Thoracic aorta (tissue), 2 donors: Measurements from ENCODE around the gene GJB5. TPM values are rescaled to one million over a fixed set of nuclear protein-coding genes. Genes with fewer than 3 reads are reported as not detected.

ENCODE experiments used
- ATAC-seq: fragments of 150-250 bp; one replicate; pipeline ENCODE4 v1.8.0; 2017; ENCODE audit warnings: low read depth; ENCODE audit not compliant: insufficient number of reproducible peaks, low FRiP score
- DNase-seq: peaks from one replicate; pipeline ENCODE4 v3.0.0-alpha.2; 2020; ENCODE audit warnings: low spot score
- H3K27ac ChIP-seq, 2 donors: fragments of 200-600 bp; sonication (generic); 1 replicate in 1 of 2; 2 replicates in 1 of 2; pipeline ENCODE4 v1.5.1; 2016; ENCODE audit warnings: mild to moderate bottlenecking in 2 of 2, moderate library complexity in 2 of 2
- H3K27me3 ChIP-seq: fragments of 200-600 bp; sonication (generic); replicated peaks from 2 replicates; pipeline ENCODE4 v1.6.0; 2016; ENCODE audit warnings: mild to moderate bottlenecking; ENCODE audit not compliant: insufficient read depth
- H3K36me3 ChIP-seq: fragments of 200-600 bp; sonication (generic); one replicate; pipeline ENCODE4 v1.5.1; 2016
- H3K4me1 ChIP-seq, 2 donors: fragments of 200-600 bp; sonication (generic); 1 replicate in 1 of 2; 2 replicates in 1 of 2; pipeline versions ENCODE4 v1.5.1 to v1.6.0; 2016; ENCODE audit warnings: low read depth in 2 of 2, mild to moderate bottlenecking in 1 of 2; ENCODE audit not compliant: control insufficient read depth in 1 of 2
- H3K4me3 ChIP-seq: fragments of 200-600 bp; sonication (generic); 2 replicates; pipeline ENCODE4 v1.5.1; 2016; ENCODE audit warnings: mild to moderate bottlenecking
- H3K9me3 ChIP-seq: fragments of 200-600 bp; sonication (generic); 2 replicates; pipeline ENCODE4 v1.5.1; 2016
- total RNA-seq, 2 donors: library from RNA; depleted of rRNA; stranded (reverse); fragments of >200 nt; gene quantifications; one replicate each; pipeline versions ENCODE4 v1.1.0 to v1.2.3, GENCODE V29; 2016
- TF ChIP-seq, protein P1 (sequence below): fragments of 200-600 bp; sonication (generic); IDR thresholded peaks from one replicate; pipeline ENCODE4 v1.5.1; 2019; ENCODE audit warnings: antibody characterized with exemption

Gene GJB5
- total RNA-seq, 2 donors from 2014 or later = not detected

DNA sequence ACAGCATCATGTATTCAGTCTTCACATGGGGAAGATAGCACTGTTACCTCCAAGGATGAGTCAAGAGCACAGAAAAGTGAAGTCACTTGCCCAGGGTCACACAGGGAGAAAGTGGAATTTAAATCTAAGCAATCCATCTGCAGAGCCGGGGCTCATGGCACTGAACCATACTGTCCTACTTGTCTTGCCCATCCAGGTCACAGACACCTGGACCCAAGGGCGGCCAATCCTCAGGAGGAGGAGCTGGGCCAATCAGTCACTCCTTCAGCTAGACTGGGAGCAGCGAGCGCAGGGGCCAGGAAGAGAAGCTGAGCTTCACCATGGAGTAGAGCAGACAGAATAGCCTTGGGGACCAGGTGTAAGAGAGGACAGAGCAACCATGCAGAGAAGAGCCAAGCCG is 9.2 kb upstream of the GJB5 start:
- no peak overlapping the region for H3K4me3 ChIP-seq
- no peak overlapping the region for H3K27ac ChIP-seq
- TF ChIP-seq, protein P1, sequence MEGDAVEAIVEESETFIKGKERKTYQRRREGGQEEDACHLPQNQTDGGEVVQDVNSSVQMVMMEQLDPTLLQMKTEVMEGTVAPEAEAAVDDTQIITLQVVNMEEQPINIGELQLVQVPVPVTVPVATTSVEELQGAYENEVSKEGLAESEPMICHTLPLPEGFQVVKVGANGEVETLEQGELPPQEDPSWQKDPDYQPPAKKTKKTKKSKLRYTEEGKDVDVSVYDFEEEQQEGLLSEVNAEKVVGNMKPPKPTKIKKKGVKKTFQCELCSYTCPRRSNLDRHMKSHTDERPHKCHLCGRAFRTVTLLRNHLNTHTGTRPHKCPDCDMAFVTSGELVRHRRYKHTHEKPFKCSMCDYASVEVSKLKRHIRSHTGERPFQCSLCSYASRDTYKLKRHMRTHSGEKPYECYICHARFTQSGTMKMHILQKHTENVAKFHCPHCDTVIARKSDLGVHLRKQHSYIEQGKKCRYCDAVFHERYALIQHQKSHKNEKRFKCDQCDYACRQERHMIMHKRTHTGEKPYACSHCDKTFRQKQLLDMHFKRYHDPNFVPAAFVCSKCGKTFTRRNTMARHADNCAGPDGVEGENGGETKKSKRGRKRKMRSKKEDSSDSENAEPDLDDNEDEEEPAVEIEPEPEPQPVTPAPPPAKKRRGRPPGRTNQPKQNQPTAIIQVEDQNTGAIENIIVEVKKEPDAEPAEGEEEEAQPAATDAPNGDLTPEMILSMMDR = no peak
- ATAC-seq (no peak), DNase-seq (no peak)
- no peaks in the 10 kb centered on the region for H3K27me3 ChIP-seq
- no peaks in the 10 kb centered on the region for H3K4me1 ChIP-seq
- H3K36me3 ChIP-seq = no peaks in the 10 kb centered on the region
- H3K9me3 ChIP-seq = no peaks in the 10 kb centered on the region

DNA sequence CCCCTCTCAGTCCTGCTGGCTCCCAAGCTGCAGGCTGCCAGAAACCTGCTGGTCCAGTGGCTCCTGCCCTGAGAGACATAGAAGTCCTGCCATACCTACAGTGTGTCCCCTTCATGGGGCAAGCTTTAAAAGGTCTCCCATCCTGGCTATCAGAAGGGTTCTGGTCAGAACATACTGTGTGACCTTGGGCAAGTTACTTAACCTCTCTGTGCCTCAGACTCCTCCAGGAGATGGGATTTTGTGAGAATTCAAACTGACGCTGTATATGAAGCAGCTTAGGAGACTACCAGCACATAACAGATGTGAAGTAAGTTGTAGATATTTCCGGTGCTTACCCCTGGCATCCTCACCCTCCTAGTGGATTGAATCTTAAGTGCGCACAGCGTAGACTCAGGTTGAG is 8.7 kb upstream of the GJB5 start:
- Histone ChIP-seq H3K27ac (no peak overlapping the region), H3K27me3 (no peaks in the 10 kb centered on the region), H3K9me3 (no peaks in the 10 kb centered on the region), H3K4me1 (no peaks in the 10 kb centered on the region), H3K36me3 (no peaks in the 10 kb centered on the region), H3K4me3 (no peak overlapping the region)
- TF ChIP-seq, protein P1 = no peak
- DNase-seq (no peak), ATAC-seq (no peak)

DNA sequence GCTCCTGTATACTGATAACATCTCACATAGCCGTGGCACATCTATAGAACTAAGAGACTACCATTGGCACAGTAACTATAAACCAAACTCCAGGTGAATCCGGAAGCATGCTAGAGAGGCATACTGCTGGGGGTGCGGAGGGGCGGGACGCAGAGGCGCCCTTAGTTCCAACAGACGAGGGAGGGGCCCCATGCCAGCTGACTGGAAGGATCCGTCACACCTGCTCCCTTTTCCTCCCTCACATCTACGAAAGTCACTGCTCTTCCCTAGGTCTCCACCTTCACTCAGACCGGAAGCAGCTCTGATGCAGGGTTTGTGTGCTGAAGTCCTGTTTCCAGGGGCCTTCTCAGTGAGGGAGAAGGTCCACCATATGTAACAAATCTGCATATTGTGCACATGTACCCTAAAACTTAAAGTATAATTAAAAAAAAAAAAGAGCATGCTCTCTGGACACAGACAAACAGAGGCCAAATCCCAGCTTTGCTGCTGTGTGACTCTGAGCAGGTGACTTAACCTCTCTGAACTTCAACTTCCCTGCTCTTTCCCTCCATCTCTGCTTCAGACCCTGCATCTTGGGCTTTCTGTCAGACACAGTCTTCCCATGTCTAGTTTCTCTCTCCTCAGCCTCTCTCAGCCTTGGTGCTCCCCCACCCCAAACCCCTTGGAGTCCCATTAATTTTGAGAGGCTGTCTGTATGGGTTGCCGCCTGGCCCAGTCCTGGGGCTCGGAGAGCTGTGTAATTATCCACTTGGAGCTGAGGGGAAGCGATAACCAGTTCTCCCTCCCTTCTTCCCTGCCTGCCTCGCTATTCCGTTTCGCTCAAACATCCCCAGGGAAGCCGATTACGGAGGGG is 7.8 kb upstream of the GJB5 start:
- TF ChIP-seq, protein P1 = no peak
- DNase-seq (no peak), ATAC-seq (no peak)
- Histone ChIP-seq H3K36me3 (no peaks in the 10 kb centered on the region), H3K9me3 (no peaks in the 10 kb centered on the region), H3K4me1 (no peaks in the 10 kb centered on the region), H3K27ac (no peak overlapping the region), H3K27me3 (no peaks in the 10 kb centered on the region), H3K4me3 (no peak overlapping the region)

DNA sequence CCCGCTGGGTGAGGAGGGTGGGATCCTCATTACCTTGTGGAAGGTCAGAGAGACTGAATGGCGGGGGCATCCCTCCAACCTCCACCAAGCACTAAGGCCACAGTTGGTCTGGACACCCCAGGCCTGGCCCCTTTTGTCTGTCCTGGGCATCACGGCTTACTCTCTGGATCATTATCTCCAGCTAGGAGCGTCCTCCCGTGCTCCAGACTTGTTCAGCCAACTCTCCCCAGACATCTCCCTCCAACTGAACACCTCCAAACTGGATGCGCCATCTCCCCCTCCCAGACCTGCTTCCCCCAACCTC is 7.3 kb upstream of the GJB5 start:
- no peaks in the 10 kb centered on the region for H3K4me1 ChIP-seq
- TF ChIP-seq, protein P1 = no peak
- ATAC-seq (no peak), DNase-seq (no peak)
- no peaks in the 10 kb centered on the region for H3K27me3 ChIP-seq
- no peaks in the 10 kb centered on the region for H3K36me3 ChIP-seq
- no peak overlapping the region for H3K27ac ChIP-seq
- H3K9me3 ChIP-seq = no peaks in the 10 kb centered on the region
- H3K4me3 ChIP-seq = no peak overlapping the region

DNA sequence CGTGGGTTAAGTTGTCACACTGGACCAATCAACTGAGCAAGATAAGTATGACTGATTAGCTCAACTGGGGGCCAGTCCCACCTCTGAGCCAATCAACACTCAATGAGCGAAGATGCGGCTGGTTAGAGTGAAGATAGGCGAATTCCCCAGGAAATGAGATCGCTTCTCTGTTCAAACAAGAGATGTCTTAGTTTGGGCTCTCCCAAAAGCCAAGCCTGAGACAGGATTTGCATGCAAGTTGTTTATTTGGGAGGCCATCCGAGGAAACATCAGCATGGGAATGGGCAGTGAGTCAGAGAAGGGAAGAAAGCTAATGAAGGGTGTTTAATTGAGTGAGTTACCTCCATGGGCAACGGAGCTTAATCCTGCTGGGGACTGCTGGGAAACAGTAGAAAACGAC is 4.9 kb upstream of the GJB5 start:
- no peak for ATAC-seq
- DNase-seq = no peak
- Histone ChIP-seq H3K4me3 (no peak overlapping the region), H3K36me3 (no peaks in the 10 kb centered on the region), H3K27ac (no peak overlapping the region), H3K9me3 (no peaks in the 10 kb centered on the region), H3K27me3 (no peaks in the 10 kb centered on the region), H3K4me1 (no peaks in the 10 kb centered on the region)
- TF ChIP-seq, protein P1 = no peak
